ENCODE results near the gene SWI5.
A peak's percentile ranks its signal among the peaks of the same experiment; 100 is the strongest.

SWI5 gene

DNA sequence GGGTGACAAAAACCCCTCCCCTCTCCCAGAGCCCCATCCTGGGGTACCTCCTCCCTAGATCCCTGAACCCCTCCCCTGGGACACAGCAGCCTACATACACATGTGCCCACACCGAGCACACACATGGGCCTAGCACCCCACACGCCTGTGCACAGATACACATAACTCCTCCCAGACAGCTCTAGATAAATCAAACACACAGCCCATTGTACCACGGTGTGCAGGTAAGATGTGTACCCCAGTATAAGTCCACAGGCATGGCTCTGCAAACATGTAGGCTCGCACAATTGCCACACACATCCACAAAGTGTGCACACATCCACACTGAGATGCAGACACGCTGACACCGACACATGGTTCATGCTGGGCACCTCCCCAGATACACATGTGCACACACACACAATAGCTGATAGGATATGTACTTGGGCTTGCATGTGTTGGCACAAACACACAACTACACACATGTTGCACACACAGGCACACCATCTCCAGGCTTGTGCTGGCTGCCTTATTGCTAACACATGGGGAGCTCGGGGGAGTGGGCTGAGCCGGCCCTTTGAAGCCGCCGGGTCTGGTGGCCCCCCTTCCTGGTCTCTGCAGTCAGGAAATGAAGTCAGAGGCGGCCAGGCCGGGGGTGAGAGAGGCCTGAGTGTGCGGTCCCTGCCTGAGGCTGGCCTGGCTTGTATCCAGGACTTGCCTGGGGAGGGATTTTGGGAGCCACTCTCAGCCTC is 30.5 kb upstream of the SWI5 start:
- H3K4me1 ChIP-seq (ENCODE audit: control insufficient read depth in 2 of 2, insufficient read depth in 1 of 2, low read depth in 1 of 2, low read length in 2 of 2) = peaks cover 17 to 25% of the 10 kb centered on the region in 2 donors
- no peak overlapping the region for H3K27ac ChIP-seq (replicated peaks; ENCODE audit: low read length)
- H3K23ac ChIP-seq (ENCODE audit: low read depth, low read length, poor library complexity) = no peak overlapping the region
- peaks cover 0 to 1% of the 10 kb centered on the region in 2 donors for H3K9me3 ChIP-seq (replicated peaks in 1 of 2; ENCODE audit: control insufficient read depth in 2 of 2, insufficient read depth in 1 of 2, low read depth in 1 of 2, low read length in 2 of 2)
- no peak overlapping the region for H3K14ac ChIP-seq (ENCODE audit: low read length)
- no peak overlapping the region for H3K4me2 ChIP-seq (ENCODE audit: insufficient read depth, low read length, poor library complexity, severe bottlenecking)
- H3K4me3 ChIP-seq (ENCODE audit: low read length in 2 of 2) = peak overlapping the region in 1 of 2 donors; percentile 16
- no peak overlapping the region for H4K8ac ChIP-seq (ENCODE audit: low read depth, low read length)
- no peak overlapping the region for H2BK5ac ChIP-seq (ENCODE audit: low read length)
- no peak overlapping the region for H3K18ac ChIP-seq (ENCODE audit: low read length)
- H3K4ac ChIP-seq (ENCODE audit: low read length) = no peak overlapping the region
- H3K27me3 ChIP-seq (ENCODE audit: control insufficient read depth in 3 of 3, insufficient read depth in 3 of 3, low read depth in 1 of 3, low read length in 3 of 3) = peaks cover 0 to 3% (median 0%) of the 10 kb centered on the region in 3 experiments
- H2AK5ac ChIP-seq (ENCODE audit: low read depth, low read length) = no peak overlapping the region
- no peak overlapping the region for H2BK120ac ChIP-seq (ENCODE audit: low read depth, low read length)
- H2AFZ ChIP-seq (ENCODE audit: low read length) = peak overlapping the region; percentile 72
- H4K91ac ChIP-seq (ENCODE audit: low read depth, low read length, poor library complexity) = no peak overlapping the region
- DNase-seq (ENCODE audit: low spot score) = no peak
- no peak overlapping the region for H2BK12ac ChIP-seq (ENCODE audit: low read length)
- no peak overlapping the region for H2BK15ac ChIP-seq (ENCODE audit: low read length)
- no peaks in the 10 kb centered on the region for H3K79me1 ChIP-seq (ENCODE audit: low read depth, low read length)
- peaks cover 23 to 25% of the 10 kb centered on the region in 2 donors for H3K36me3 ChIP-seq (replicated peaks in 1 of 2; ENCODE audit: control insufficient read depth in 2 of 2, insufficient read depth in 2 of 2, low read length in 2 of 2)
- WGBS, 2 donors (ENCODE audit: extremely low coverage in 2 of 2, insufficient read length in 2 of 2, insufficient replicate concordance in 1 of 2) = no CpG with 5 or more reads among the region's 13 CpGs
- no peak overlapping the region for H3K9ac ChIP-seq (ENCODE audit: low read depth, low read length, poor library complexity)

DNA sequence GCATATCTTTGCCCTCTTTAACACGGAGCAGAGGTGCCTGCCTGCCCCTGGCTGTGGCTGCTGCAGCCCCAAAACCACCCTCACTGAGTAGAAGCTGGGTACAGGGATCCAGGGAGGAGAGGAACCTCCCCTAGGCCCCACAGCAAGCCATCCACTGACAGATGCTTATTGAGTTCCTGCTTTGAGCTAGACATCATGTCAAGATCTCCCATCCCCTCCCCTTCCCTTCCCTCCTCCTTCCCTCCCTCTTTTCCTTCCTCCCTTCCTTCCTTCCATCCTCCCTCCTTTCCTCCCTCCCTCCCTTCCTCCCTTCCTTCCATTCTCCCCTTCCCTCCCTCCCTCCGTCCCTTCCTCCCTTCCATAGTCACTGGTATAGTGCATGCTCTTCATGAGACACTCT is 29.6 kb upstream of the SWI5 start:
- Histone ChIP-seq H2AK5ac (ENCODE audit: low read depth, low read length) (peak overlapping the region; percentile 93), H3K4ac (ENCODE audit: low read length) (no peak overlapping the region), H3K27ac (replicated peaks; ENCODE audit: low read length) (no peak overlapping the region), H3K9ac (ENCODE audit: low read depth, low read length, poor library complexity) (no peak overlapping the region), H2AFZ (ENCODE audit: low read length) (peak overlapping the region; percentile 72), H3K36me3 (replicated peaks in 1 of 2; ENCODE audit: control insufficient read depth in 2 of 2, insufficient read depth in 2 of 2, low read length in 2 of 2) (peaks cover 19 to 21% of the 10 kb centered on the region in 2 donors), H3K9me3 (replicated peaks in 1 of 2; ENCODE audit: control insufficient read depth in 2 of 2, insufficient read depth in 1 of 2, low read depth in 1 of 2, low read length in 2 of 2) (peaks cover 0 to 1% of the 10 kb centered on the region in 2 donors), H4K91ac (ENCODE audit: low read depth, low read length, poor library complexity) (no peak overlapping the region), H3K23ac (ENCODE audit: low read depth, low read length, poor library complexity) (no peak overlapping the region), H3K27me3 (ENCODE audit: control insufficient read depth in 3 of 3, insufficient read depth in 3 of 3, low read depth in 1 of 3, low read length in 3 of 3) (peaks cover 0 to 3% (median 0%) of the 10 kb centered on the region in 3 experiments), H3K4me2 (ENCODE audit: insufficient read depth, low read length, poor library complexity, severe bottlenecking) (no peak overlapping the region), H4K8ac (ENCODE audit: low read depth, low read length) (no peak overlapping the region), H3K4me3 (ENCODE audit: low read length in 2 of 2) (no peak overlapping the region), H3K18ac (ENCODE audit: low read length) (no peak overlapping the region), H2BK5ac (ENCODE audit: low read length) (no peak overlapping the region), H2BK12ac (ENCODE audit: low read length) (no peak overlapping the region), H2BK15ac (ENCODE audit: low read length) (no peak overlapping the region), H3K4me1 (ENCODE audit: control insufficient read depth in 2 of 2, insufficient read depth in 1 of 2, low read depth in 1 of 2, low read length in 2 of 2) (peaks cover 24 to 25% of the 10 kb centered on the region in 2 donors), H2BK120ac (ENCODE audit: low read depth, low read length) (no peak overlapping the region), H3K14ac (ENCODE audit: low read length) (no peak overlapping the region), H3K79me1 (ENCODE audit: low read depth, low read length) (no peaks in the 10 kb centered on the region)
- no CpG with 5 or more reads among the region's 2 CpGs for WGBS, 2 donors (ENCODE audit: extremely low coverage in 2 of 2, insufficient read length in 2 of 2, insufficient replicate concordance in 1 of 2)
- DNase-seq (ENCODE audit: low spot score) = no peak

DNA sequence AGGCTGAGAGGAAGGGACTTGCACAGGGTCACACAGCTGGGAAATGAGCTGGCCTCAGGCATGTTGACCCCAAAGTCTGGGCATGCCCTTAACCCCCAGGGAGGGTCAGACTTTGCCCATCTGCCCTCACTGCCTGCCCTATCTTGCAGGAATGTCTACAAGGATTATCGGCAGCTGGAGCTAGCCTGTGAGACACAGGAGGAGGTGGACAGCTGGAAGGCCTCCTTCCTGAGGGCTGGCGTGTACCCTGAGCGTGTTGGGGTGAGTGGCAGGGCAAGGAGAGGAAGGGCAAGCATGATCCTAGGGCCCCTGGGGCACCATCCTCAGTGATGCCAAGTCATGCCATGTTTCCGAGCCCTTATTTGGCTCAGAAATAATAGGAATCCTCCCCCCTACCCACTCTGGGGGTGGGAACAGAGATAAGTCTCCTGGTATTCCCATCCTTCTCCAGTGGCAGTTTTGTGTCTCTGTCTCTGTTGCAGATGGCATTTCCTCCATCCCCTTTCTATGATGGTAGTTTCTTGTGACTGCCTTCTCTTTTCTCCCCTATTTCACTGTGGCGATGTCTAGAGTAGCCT is 28.8 kb upstream of the SWI5 start:
- H3K4me3 ChIP-seq (ENCODE audit: low read length in 2 of 2) = no peak overlapping the region
- WGBS, 2 donors (ENCODE audit: extremely low coverage in 2 of 2, insufficient read length in 2 of 2, insufficient replicate concordance in 1 of 2) = no CpG with 5 or more reads among the region's 5 CpGs
- H3K36me3 ChIP-seq (replicated peaks in 1 of 2; ENCODE audit: control insufficient read depth in 2 of 2, insufficient read depth in 2 of 2, low read length in 2 of 2) = peaks cover 19 to 25% of the 10 kb centered on the region in 2 donors
- no peak overlapping the region for H3K4ac ChIP-seq (ENCODE audit: low read length)
- H2AFZ ChIP-seq (ENCODE audit: low read length) = no peak overlapping the region
- no peak overlapping the region for H4K91ac ChIP-seq (ENCODE audit: low read depth, low read length, poor library complexity)
- H3K23ac ChIP-seq (ENCODE audit: low read depth, low read length, poor library complexity) = peak overlapping the region; percentile 73
- H3K9ac ChIP-seq (ENCODE audit: low read depth, low read length, poor library complexity) = peak overlapping the region; percentile 50
- no peak overlapping the region for H3K14ac ChIP-seq (ENCODE audit: low read length)
- no peak overlapping the region for H2BK12ac ChIP-seq (ENCODE audit: low read length)
- H3K27ac ChIP-seq (replicated peaks; ENCODE audit: low read length) = no peak overlapping the region
- no peak overlapping the region for H2BK5ac ChIP-seq (ENCODE audit: low read length)
- H3K27me3 ChIP-seq (ENCODE audit: control insufficient read depth in 3 of 3, insufficient read depth in 3 of 3, low read depth in 1 of 3, low read length in 3 of 3) = peaks cover 0 to 3% (median 0%) of the 10 kb centered on the region in 3 experiments
- peaks cover 0 to 1% of the 10 kb centered on the region in 2 donors for H3K9me3 ChIP-seq (replicated peaks in 1 of 2; ENCODE audit: control insufficient read depth in 2 of 2, insufficient read depth in 1 of 2, low read depth in 1 of 2, low read length in 2 of 2)
- H4K8ac ChIP-seq (ENCODE audit: low read depth, low read length) = no peak overlapping the region
- no peak overlapping the region for H3K18ac ChIP-seq (ENCODE audit: low read length)
- no peaks in the 10 kb centered on the region for H3K79me1 ChIP-seq (ENCODE audit: low read depth, low read length)
- peaks cover 25 to 26% of the 10 kb centered on the region in 2 donors for H3K4me1 ChIP-seq (ENCODE audit: control insufficient read depth in 2 of 2, insufficient read depth in 1 of 2, low read depth in 1 of 2, low read length in 2 of 2)
- no peak overlapping the region for H2BK120ac ChIP-seq (ENCODE audit: low read depth, low read length)
- no peak overlapping the region for H3K4me2 ChIP-seq (ENCODE audit: insufficient read depth, low read length, poor library complexity, severe bottlenecking)
- DNase-seq (ENCODE audit: low spot score) = no peak
- no peak overlapping the region for H2AK5ac ChIP-seq (ENCODE audit: low read depth, low read length)
- no peak overlapping the region for H2BK15ac ChIP-seq (ENCODE audit: low read length)

DNA sequence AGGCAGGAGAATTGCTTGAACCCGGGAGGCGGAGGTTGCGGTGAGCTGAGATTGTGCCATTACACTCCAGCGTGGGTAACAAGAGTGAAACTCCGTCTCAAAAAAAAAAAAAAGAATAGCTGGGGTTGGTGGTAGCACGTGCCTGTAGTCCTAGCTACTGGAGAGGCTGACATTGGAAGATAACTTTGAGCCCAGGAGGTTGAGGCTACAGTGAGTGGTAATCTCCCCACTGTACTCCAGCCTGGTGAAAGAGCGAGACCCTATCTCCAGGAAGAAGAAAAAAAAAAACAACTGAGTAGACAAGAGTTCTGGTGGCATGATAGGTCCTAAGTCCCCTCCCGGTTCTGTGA is 26.5 kb upstream of the SWI5 start:
- Histone ChIP-seq H2BK12ac (ENCODE audit: low read length) (no peak overlapping the region), H4K91ac (ENCODE audit: low read depth, low read length, poor library complexity) (no peak overlapping the region), H2BK15ac (ENCODE audit: low read length) (peak overlapping the region; percentile 1), H3K27me3 (ENCODE audit: control insufficient read depth in 3 of 3, insufficient read depth in 3 of 3, low read depth in 1 of 3, low read length in 3 of 3) (peaks cover 0 to 3% (median 0%) of the 10 kb centered on the region in 3 experiments), H3K9me3 (replicated peaks in 1 of 2; ENCODE audit: control insufficient read depth in 2 of 2, insufficient read depth in 1 of 2, low read depth in 1 of 2, low read length in 2 of 2) (peaks cover 0 to 1% of the 10 kb centered on the region in 2 donors), H3K18ac (ENCODE audit: low read length) (no peak overlapping the region), H3K4me2 (ENCODE audit: insufficient read depth, low read length, poor library complexity, severe bottlenecking) (no peak overlapping the region), H3K36me3 (replicated peaks in 1 of 2; ENCODE audit: control insufficient read depth in 2 of 2, insufficient read depth in 2 of 2, low read length in 2 of 2) (peaks cover 27 to 33% of the 10 kb centered on the region in 2 donors), H4K8ac (ENCODE audit: low read depth, low read length) (no peak overlapping the region), H2BK5ac (ENCODE audit: low read length) (no peak overlapping the region), H2BK120ac (ENCODE audit: low read depth, low read length) (no peak overlapping the region), H3K4ac (ENCODE audit: low read length) (no peak overlapping the region), H2AK5ac (ENCODE audit: low read depth, low read length) (no peak overlapping the region), H2AFZ (ENCODE audit: low read length) (no peak overlapping the region), H3K14ac (ENCODE audit: low read length) (no peak overlapping the region), H3K23ac (ENCODE audit: low read depth, low read length, poor library complexity) (peak overlapping the region; percentile 98), H3K4me1 (ENCODE audit: control insufficient read depth in 2 of 2, insufficient read depth in 1 of 2, low read depth in 1 of 2, low read length in 2 of 2) (peaks cover 16 to 19% of the 10 kb centered on the region in 2 donors), H3K79me1 (ENCODE audit: low read depth, low read length) (peaks cover 3% of the 10 kb centered on the region), H3K9ac (ENCODE audit: low read depth, low read length, poor library complexity) (no peak overlapping the region), H3K27ac (replicated peaks; ENCODE audit: low read length) (no peak overlapping the region), H3K4me3 (ENCODE audit: low read length in 2 of 2) (no peak overlapping the region)
- DNase-seq (ENCODE audit: low spot score) = no peak
- no CpG with 5 or more reads among the region's 8 CpGs for WGBS, 2 donors (ENCODE audit: extremely low coverage in 2 of 2, insufficient read length in 2 of 2, insufficient replicate concordance in 1 of 2)

Measured in neuronal stem cell (in vitro differentiated cells).